ENCODE results near the gene SNX1. TPM values are rescaled to one million over a fixed set of nuclear protein-coding genes. Genes with fewer than 3 reads are reported as not detected.
A peak's percentile ranks its signal among the peaks of the same experiment; 100 is the strongest.

Gene SNX1
- total and polyA plus RNA-seq, 10 of the 15 experiments (the other 5 are each of a cell fraction or from before 2014, with no cell fraction given) = 17.8 to 115 (median 96.3) TPM

DNA sequence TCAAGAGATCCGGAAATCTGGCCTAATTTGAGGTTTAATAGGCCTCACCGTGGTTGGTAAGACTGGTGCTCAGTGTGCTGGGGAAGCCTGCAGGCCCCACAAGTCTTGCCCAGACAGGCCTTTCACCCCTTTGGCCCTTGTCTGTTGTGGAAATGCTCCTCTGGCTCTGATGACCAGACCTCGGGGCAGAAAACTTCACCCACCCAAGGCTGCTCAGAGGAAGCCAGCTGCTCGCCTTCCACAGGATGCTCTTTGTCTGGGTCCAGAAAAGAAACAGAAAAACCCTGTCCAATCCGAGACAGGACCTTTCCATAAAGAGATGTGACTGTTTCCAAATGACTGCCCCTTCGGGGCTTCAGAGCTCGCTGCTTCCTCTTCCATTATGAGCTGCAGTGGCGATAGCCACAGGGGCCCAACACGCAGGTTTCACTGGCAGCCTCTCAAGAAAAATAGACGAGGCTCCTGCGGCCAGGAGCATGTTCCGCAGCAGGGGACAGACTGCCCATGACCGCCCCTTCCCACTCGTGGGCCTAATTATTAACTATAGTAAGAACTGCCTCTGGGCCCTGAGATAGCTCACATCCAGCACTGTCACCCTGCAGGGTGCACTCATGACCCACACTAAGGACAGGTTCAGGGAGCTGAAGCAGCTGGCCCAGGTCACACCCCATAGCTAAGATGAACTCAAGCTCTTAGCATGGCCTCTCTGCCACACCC, 48.9 kb downstream of the SNX1 start (continued):
- TF ChIP-seq REST (IDR thresholded peaks at IDR 0.05; ENCODE audit: low read depth, low read length) (no peak), USF2 (IDR thresholded peaks at IDR 0.05; ENCODE audit: borderline replicate concordance, low read depth, low read length) (peak; percentile 3; the same call in 1 of the 2 replicates), HCFC1 (IDR thresholded peaks at IDR 0.05; ENCODE audit: low read length) (no peak), FOXK2 (IDR thresholded peaks at IDR 0.05) (no peak), ATF7 (IDR thresholded peaks at IDR 0.05; ENCODE audit: low read depth) (0 out of 2 replicates have a peak, but pooled peaks have one; percentile 36), HDAC2 (IDR thresholded peaks at IDR 0.05) (no peak), NFXL1 (IDR thresholded peaks at IDR 0.05; ENCODE audit: borderline replicate concordance) (no peak), ZNF384 (IDR thresholded peaks at IDR 0.05; ENCODE audit: borderline replicate concordance, low read depth, low read length) (no peak), ESRRA (IDR thresholded peaks at IDR 0.05; ENCODE audit: low read length) (no peak), CREM (IDR thresholded peaks at IDR 0.05; ENCODE audit: low read depth) (peak; percentile 60; the same call in 1 of the 2 replicates), HDAC6 (IDR thresholded peaks at IDR 0.05; ENCODE audit: unreplicated experiment) (no peak)

Data from GM12878 (cell line).